Kidney capillary endothelial cell (primary cell): ENCODE measurements around the gene CASP10.

Experiments used
- DNase-seq: peaks from one replicate; pipeline ENCODE4 v3.0.0-alpha.2; 2018; ENCODE audit warnings: low spot score

The CASP10 gene

DNA sequence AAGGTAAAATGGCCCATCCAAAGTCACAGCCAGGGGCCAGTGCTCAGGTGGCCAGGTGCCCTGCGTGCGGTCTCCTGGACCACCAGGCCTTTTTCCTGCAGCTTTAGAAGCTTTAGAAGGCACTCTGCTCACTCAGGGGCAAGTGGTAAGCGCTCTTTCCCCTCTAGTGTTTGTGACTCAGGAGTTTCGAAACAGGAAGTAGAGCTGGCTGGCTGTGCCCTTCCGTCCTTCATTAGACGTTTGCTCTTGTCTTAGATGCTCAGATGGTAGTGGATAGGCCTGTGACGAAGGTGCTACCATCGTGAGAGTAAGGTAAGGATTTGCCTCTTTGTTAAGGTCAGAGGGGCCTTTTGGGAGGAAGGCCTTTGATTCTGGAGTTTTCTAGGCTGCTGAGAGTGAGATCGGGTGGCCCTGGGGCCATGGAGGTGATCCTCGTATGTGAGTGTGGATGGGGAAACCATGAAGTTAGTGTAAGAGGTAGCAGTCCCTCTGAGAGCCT, 77.4 kb downstream of the CASP10 start, which contains the start of gene CASP8:
CASP8 (plus strand) TSS at position 235 of the 499 bp plus-strand sequence. CDS start 5,951 bp downstream, outside the sequence.
- peak; percentile 33 for DNase-seq

- no peak for DNase-seq
Measured at GRCh38 chr2:201261471-201261870, 78.5 kb downstream of the CASP10 start.

DNA sequence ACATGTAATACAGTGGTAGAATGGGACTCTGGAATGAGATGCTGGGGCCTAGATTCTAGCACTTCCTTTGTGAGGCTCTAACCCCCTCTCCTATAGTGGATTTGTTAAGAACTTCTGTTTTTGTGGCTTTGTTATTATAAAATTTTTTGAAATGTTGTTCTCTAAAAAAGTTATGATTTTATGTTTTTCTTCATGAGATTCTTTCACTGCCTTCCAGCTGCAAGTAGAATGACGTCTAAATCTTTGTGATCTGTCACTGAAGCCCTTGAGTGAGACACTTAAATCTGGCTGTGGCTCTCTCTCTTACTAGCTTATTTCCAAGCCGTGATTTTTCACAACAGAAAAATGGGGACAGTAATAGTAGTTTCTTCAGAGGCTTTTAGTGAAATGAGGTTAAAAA, 79.0 kb downstream of the CASP10 start:
- DNase-seq = no peak

DNA sequence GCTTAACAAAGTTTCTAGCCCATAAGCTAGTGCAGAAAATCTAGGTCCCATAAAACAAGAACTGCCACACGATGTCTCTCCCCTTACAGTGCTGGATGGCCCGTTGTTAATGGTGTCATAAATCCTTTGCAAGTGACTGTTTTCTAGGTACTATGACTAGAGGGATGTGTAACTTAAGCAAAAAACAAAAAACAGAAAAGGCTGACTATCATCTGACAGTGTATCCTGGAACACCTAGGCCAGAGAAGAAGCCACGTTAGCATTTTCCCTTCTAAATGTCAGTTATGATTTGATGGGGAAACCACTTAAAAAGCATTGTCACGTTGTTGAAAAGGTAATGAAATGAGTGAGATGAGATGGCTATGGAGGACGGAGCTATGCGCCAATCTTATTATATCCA, 79.8 kb downstream of the CASP10 start:
- DNase-seq = no peak

DNA sequence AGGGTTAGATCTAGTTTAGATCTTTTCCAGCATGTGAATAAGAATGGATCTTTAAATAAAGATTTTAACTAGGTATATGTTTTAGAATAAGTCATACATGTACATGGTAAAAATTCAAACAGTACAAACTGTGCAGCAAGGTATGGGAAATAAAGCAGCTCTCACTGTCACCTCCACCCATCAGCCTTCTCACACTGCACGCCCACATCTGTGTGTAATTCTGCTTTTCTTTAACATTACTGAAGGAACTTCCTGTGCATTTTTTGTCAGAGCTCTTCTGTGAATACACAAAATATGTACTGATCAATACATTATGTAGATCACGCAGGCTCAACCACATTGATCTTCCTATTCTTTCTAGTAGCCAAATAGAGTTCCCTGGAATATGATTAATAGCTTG, 80.8 kb downstream of the CASP10 start:
- DNase-seq = no peak

- no peak for DNase-seq
Measured at GRCh38 chr2:201264472-201265173, 81.7 kb downstream of the CASP10 start.

- DNase-seq = no peak
Measured at GRCh38 chr2:201266629-201267028, 83.7 kb downstream of the CASP10 start.

- DNase-seq = no peak
Measured at GRCh38 chr2:201267278-201268030, 84.5 kb downstream of the CASP10 start.

DNA sequence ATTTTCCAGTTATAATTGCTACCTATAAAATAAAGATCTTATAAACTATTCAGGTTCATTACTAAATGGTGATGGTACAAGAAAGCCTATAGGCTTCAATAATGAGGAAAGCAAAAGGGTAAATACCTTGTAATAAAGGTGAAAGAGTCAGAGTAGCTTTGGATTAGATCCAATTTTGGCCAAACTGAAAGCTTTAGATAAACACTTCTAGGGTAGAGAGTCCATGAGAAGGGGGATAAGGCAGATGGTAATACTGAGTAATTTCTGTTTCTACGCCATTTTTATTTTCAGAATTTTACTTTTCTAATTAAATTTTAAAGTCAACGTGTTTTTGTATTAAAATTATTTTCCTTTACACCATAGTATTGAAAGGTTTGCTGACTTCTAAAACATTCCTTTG, 86.8 kb downstream of the CASP10 start:
- DNase-seq = no peak

GRCh38 chr2:201270293-201271001, 87.5 kb downstream of the CASP10 start:
- no peak for DNase-seq

- no peak for DNase-seq
Measured at GRCh38 chr2:201271917-201272316, 89.0 kb downstream of the CASP10 start.

DNA sequence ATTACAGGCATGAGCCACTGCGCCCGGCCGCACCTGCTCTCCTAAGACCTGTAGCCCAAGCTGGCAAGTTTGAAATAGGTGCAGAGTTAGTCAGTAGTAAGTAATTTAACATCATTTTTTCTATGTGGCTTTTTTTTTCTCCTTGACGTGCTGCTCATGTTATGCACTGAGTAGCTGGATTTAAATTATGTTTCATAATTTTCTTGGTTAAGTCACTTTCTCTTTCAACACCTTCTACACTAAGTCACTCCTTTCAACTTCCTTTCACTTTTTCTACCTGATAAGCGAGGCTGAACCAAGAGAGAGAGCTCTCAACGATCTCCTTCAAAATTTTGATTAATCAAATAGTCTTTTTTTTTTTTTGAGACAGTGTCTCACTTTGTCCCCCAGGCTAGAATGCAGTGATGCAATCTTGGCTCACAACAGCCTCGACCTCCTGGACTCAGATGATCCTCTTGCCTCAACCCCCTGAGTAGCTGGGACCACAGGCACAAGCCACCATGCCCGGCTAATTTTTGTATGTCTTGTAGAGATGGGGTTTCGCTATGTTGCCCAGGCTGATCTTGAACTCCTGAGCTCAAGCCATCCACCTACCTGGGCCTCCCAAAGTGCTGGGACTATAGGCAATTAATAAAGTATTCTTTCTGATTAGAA, 90.5 kb downstream of the CASP10 start:
- no peak for DNase-seq

GRCh38 chr2:201275069-201275468, 92.1 kb downstream of the CASP10 start:
- no peak for DNase-seq

DNA sequence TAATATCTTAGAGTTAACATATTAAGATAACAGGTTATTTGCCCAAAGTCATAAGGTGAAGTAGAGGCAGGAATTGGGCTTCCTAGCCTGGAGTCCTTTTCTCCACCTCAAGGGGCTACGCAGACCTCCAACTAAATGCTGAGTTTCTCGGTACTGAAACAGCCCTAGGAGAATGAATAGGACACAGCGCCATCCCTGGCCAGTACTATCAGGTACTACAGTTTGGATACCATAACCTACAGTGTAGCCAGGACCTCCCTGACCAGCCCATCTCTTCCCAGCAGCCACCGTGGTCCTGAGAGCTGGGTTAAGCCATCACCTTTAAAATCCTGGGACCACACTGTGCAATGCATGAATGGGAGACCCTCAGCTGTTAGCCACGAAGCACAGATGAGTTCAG, 93.0 kb downstream of the CASP10 start:
- no peak for DNase-seq

DNA sequence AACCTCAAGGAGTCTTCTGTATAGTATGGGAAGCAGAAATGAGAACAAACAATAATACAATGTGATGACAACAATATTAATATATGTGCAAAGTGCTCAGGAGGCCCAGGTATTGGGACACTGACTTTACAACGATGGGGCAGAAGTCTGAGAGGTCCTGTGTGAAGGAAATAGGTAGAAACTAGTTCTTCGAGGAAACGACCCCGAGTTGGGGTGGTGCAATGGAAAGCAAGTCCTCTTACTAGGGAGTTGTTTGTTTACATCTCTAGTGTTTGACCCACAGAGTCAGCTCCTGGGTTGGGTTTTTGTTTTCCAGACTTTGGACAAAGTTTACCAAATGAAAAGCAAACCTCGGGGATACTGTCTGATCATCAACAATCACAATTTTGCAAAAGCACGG, 93.6 kb downstream of the CASP10 start:
- no peak for DNase-seq
